GM12892 (cell line): Measurements from ENCODE around the gene BARHL2.

Experiments
- POLR2A ChIP-seq: IDR thresholded peaks from 2 replicates; pipeline ENCODE4 v1.6.1; 2011; ENCODE audit warnings: low read depth, low read length, control low read depth
- POLR2AphosphoS5 ChIP-seq: IDR thresholded peaks from 2 replicates; pipeline ENCODE4 v1.6.1; 2011; ENCODE audit warnings: low read depth, low read length, control low read depth
- TAF1 ChIP-seq: IDR thresholded peaks from 2 replicates; pipeline ENCODE4 v1.6.1; 2011; ENCODE audit warnings: low read depth, mild to moderate bottlenecking, control low read depth, low read length, borderline replicate concordance

DNA sequence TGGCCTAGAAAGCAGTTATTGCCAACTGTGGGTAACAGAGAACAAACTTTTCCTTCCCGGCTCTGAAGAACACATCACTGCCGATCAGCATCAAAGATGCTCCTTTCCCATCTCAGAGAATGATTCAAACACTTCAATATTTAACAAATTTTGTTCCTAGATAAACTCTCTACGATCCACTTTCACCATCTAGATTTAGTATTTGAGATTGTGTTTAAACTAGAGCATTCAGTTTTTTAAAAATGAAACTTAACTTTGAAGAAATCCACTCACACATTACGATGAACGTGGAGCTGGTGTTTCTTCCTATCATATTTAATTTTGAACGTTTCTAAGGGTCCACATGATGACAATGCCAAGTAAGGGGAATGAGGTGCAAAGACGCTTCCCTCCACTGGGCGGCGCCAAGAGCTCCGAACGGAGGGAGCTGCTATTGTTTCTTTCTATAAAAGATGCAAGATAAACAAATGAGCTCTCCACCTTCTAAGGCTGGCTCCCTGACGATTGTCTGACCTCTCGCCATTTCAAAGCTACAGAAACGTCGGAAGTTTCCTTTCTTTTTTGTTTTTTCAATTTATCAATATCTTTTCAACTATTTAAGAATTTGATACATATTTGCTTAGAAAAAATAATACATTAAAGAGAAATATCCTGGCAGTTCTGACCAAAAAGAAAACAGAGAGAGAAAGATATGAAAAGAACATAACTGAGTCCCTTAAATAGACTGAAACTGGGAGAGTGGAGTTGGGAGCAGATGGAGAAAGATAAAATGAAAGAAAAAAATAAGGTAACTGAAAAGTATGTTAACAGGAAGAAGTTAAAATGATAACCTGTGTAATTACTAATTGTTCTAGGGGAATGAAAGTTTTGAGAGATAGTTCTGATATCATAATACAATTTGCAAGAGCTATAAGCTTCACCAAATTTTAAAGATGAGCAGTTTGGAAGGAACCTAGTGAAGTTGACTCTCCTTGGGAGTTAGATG, 4.4 kb upstream of the BARHL2 start:
- TF ChIP-seq POLR2A (no peak), TAF1 (no peak), POLR2AphosphoS5 (no peak)
